Right lobe of liver (tissue), 6 donors: Measurements from ENCODE around the gene GNL3. TPM values are rescaled to one million over a fixed set of nuclear protein-coding genes. Genes with fewer than 3 reads are reported as not detected.
A peak's percentile ranks its signal among the peaks of the same experiment; 100 is the strongest.

Experiments used
- ATAC-seq, 4 donors: fragments of 200-7000 bp; cut with Tn5 transposase; one replicate each; pipeline ENCODE4 v1.9.1; 2020; ENCODE audit warnings: mild to moderate bottlenecking in 4 of 4, moderate library complexity in 4 of 4
- DNase-seq, 3 donors: peaks; one replicate each; pipeline ENCODE4 v3.0.0-alpha.2; 2020
- H3K27ac ChIP-seq, 3 donors: fragments of 200-600 bp; one replicate each; pipeline ENCODE4 v1.8.0; 2022
- H3K27me3 ChIP-seq, 2 donors: fragments of 200-600 bp; one replicate each; pipeline ENCODE4 v1.8.0; 2022
- H3K36me3 ChIP-seq, 4 donors: fragments of 200-600 bp; sonication (generic) in 1 of 4; one replicate each; pipeline versions ENCODE4 v1.5.1 to v1.8.0; 2017 to 2022; ENCODE audit warnings: control low read depth in 1 of 4
- H3K4me1 ChIP-seq, 4 donors: fragments of 200-600 bp; sonication (generic) in 1 of 4; one replicate each; pipeline versions ENCODE4 v1.5.1 to v1.8.0; 2017 to 2022; ENCODE audit warnings: control low read depth in 1 of 4
- H3K4me3 ChIP-seq, 3 donors: fragments of 200-600 bp; one replicate each; pipeline ENCODE4 v1.8.0; 2022
- H3K9me3 ChIP-seq, 4 donors: fragments of 200-600 bp; sonication (generic) in 1 of 4; one replicate each; pipeline versions ENCODE4 v1.5.1 to v1.8.0; 2017 to 2022; ENCODE audit warnings: control low read depth in 1 of 4
- CTCF ChIP-seq, 4 donors: fragments of 200-600 bp in 3 of 4; fragments of 450-650 bp in 1 of 4; IDR thresholded peaks; one replicate each; pipeline versions ENCODE4 v1.5.1 to v1.8.0; 2016 to 2022; ENCODE audit warnings: antibody characterized with exemption in 4 of 4, mild to moderate bottlenecking in 2 of 4
- POLR2A ChIP-seq: fragments of 450-650 bp; IDR thresholded peaks from one replicate; pipeline ENCODE4 v1.6.1; 2017; ENCODE audit warnings: antibody characterized with exemption, mild to moderate bottlenecking
- WGBS: methylation state at CpG from one replicate; pipeline ENCODE4 v1.1.6; 2018; ENCODE audit warnings: low coverage, low lambda C conversion rate; ENCODE audit not compliant: insufficient coverage; ENCODE audit errors: missing lambda C conversion rate; 5-methylcytosine and 5-hydroxymethylcytosine counted together
- intact Hi-C, 2 donors: fragments of 100-400 bp; cut with DNase I; formaldehyde crosslinking; loops; one replicate each; pipeline versions ENCODE4 v1.11.2 to v1.14.1; 2022
- total RNA-seq, 6 experiments: library from RNA; depleted of rRNA in 2 of 6; stranded (reverse); fragments of >200 nt in 2 of 6; fragmentation: NEBNext Ultra II Directional in 3 of 6; extraction: Animal tissue kit (Norgen Biotek cat#: 25700) in 3 of 6; gene quantifications; one replicate each; pipeline versions ENCODE4 v1.1.0 to v1.2.4, GENCODE V29; 2016 to 2023
- donor health status: DM: no; HTN: yes; CAD: no.
- donor health status: DM: no; HTN: no; CAD: no.
- donor health status: DM: no; HTN: no; CAD: no.
- donor health status: DM: no; HTN: yes; CAD: no.
- donor health status: DM: no; HTN: yes; CAD: no.

Gene GNL3
- total RNA-seq, 6 experiments from 2014 or later = 20.0 to 86.2 (median 41.7) TPM

GRCh38 chr3:52682016-52682415, 3.8 kb upstream of the GNL3 start:
- peak; percentile 50 to 73 (median 66) for ATAC-seq

GRCh38 chr3:52683611-52684010, 2.2 kb upstream of the GNL3 start:
- no peak for TF ChIP-seq POLR2A
- TF ChIP-seq CTCF (IDR thresholded peaks at IDR 0.05) = no peak
- H3K4me3 ChIP-seq = peak overlapping the region in 1 of 3 donors; percentile 72
- intact Hi-C loops = no loop called here
- H3K27ac ChIP-seq = peak overlapping the region in 2 of 3 donors; percentile 17 to 96
- H3K36me3 ChIP-seq = peaks cover 2 to 20% (median 10%) of the 10 kb centered on the region in 4 donors
- no peaks in the 10 kb centered on the region for H3K27me3 ChIP-seq
- 25% methylated on average over 5 of the region's 6 CpGs for WGBS
- ATAC-seq (peak in 3 of 4 donors; percentile 2 to 34 (median 16)), DNase-seq (peak; percentile 46 to 87 (median 66))
- no peaks in the 10 kb centered on the region for H3K9me3 ChIP-seq
- peaks cover 0 to 80% (median 28%) of the 10 kb centered on the region in 4 donors for H3K4me1 ChIP-seq

More at GRCh38 chr3:52682016-52682415, 3.8 kb upstream of the GNL3 start:
- TF ChIP-seq POLR2A = peak; percentile 73
- TF ChIP-seq CTCF (IDR thresholded peaks at IDR 0.05) = peak in 2 of 4 donors; percentile 18 to 40
- Histone ChIP-seq H3K36me3 (peaks cover 0 to 18% (median 7%) of the 10 kb centered on the region in 4 donors), H3K4me3 (peak overlapping the region in 2 of 3 donors; percentile 14 to 21), H3K27ac (peak overlapping the region; percentile 59 to 96 (median 80)), H3K4me1 (peaks cover 0 to 76% (median 32%) of the 10 kb centered on the region in 4 donors), H3K27me3 (no peaks in the 10 kb centered on the region), H3K9me3 (no peaks in the 10 kb centered on the region)
- DNase-seq = peak; percentile 55 to 79 (median 62)
- intact Hi-C loops = no loop called here

- TF ChIP-seq CTCF (IDR thresholded peaks at IDR 0.05) (no peak), POLR2A (no peak)
- Histone ChIP-seq H3K9me3 (no peaks in the 10 kb centered on the region), H3K4me3 (peak overlapping the region in 2 of 3 donors; percentile 72 to 83), H3K27me3 (no peaks in the 10 kb centered on the region), H3K27ac (peak overlapping the region; percentile 85 to 96 (median 89)), H3K4me1 (peaks cover 0 to 74% (median 25%) of the 10 kb centered on the region in 4 donors), H3K36me3 (peaks cover 7 to 21% (median 13%) of the 10 kb centered on the region in 4 donors)
- ATAC-seq (no peak), DNase-seq (no peak)
- intact Hi-C loops = no loop called here
- WGBS = 12% methylated on average over 5 of the region's 5 CpGs
Observed at GRCh38 chr3:52684184-52684583, 1.6 kb upstream of the GNL3 start.

- DNase-seq = peak; percentile 89 to 90 (median 90)
- intact Hi-C loops = no loop called here
- Histone ChIP-seq H3K4me1 (peaks cover 0 to 63% (median 20%) of the 10 kb centered on the region in 4 donors), H3K27ac (peak overlapping the region; percentile 85 to 96 (median 89)), H3K27me3 (no peaks in the 10 kb centered on the region), H3K9me3 (no peaks in the 10 kb centered on the region), H3K4me3 (peak overlapping the region; percentile 36 to 83 (median 72)), H3K36me3 (peaks cover 15 to 32% (median 23%) of the 10 kb centered on the region in 4 donors)
- 2% methylated on average over 16 of the region's 41 CpGs for WGBS
- no peak for TF ChIP-seq CTCF (IDR thresholded peaks at IDR 0.05)
- TF ChIP-seq POLR2A = no peak
- ATAC-seq = peak; percentile 68 to 87 (median 79)
Observed at GRCh38 chr3:52685285-52685708, 535 bp upstream of the GNL3 start.
